ENCODE measurements around the gene KRT6A.

DNA sequence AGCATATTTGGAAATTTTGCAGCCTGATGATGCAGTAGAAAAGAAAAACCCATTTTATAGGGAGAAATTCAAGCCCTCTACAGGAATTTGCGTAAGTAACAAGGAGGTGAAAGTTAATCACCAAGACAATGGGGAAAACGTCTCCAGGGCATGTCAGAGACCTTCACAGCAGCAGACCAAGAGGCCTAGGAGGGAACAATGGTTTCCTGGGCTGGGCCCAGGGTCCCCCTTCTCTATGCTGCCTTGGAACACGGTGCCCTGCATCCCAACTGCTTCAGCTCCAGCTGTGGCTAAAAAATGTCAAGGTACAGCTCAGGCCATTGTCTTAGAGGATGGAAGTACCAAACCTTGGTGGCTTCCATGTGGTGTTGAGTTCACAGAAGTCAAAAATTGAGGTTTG is 13.0 kb downstream of the KRT6A start:
- TF ChIP-seq HOXA7 (CRISPR knock-in tag; IDR thresholded peaks at IDR 0.05) (no peak), CTCF (IDR thresholded peaks at IDR 0.05) (no peak), GATA3 (IDR thresholded peaks at IDR 0.05; ENCODE audit: borderline replicate concordance) (no peak), NFE2L2 (conservative IDR thresholded peaks at IDR 0.05; ENCODE audit: low read length) (no peak), POLR2A (IDR thresholded peaks at IDR 0.05; ENCODE audit: low read length) (no peak), CHD4 (IDR thresholded peaks at IDR 0.05; ENCODE audit: borderline replicate concordance) (no peak), ZNF302 (CRISPR knock-in tag; IDR thresholded peaks at IDR 0.05) (no peak), SMC3 (IDR thresholded peaks at IDR 0.05) (no peak), RNF2 (IDR thresholded peaks at IDR 0.05; ENCODE audit: borderline replicate concordance, low read depth) (no peak), MYC (IDR thresholded peaks at IDR 0.05; ENCODE audit: borderline replicate concordance, low read length) (no peak), RCOR1 (IDR thresholded peaks at IDR 0.05; ENCODE audit: low read depth, low read length) (no peak)
